ENCODE data around the gene STKLD1. TPM values are rescaled to one million over a fixed set of nuclear protein-coding genes. Genes with fewer than 3 reads are reported as not detected.

The STKLD1 gene
- polyA plus RNA-seq, 2 of the 4 experiments (the other 2 are of a cell fraction) = 1.1 to 1.2 TPM

DNA sequence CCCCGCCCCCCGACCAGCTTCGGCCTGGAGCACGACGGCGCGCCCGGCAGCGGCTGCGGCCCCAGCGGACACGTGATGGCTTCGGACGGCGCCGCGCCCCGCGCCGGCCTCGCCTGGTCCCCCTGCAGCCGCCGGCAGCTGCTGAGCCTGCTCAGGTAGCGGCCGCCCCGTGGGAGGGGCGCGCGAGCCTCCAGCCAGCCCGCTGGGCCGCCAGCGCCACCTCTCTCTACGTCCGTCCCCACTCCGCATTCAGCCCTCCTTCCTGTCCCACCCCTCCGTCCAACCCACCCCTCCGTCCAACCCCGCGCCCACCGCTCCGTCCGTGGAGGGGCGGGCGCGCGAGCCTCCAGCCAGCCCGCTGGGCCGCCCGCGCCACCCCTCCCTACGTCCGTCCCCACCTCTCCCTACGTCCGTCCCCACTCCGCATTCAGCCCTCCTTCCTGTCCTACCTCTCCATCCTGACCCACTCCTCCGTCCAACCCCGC is 52.5 kb downstream of the STKLD1 start:
- ATAC-seq (peak; percentile 79 to 83), DNase-seq (ENCODE audit: low read depth in 1 of 2, low spot score in 1 of 2) (peak; percentile 46 to 49), FAIRE-seq (no peak)
- Histone ChIP-seq H3K9me3 (no peaks in the 10 kb centered on the region), H3K27ac (peak overlapping the region; percentile 24 to 82; a peak in 5 of 6 replicates), H3K4me3 (peak overlapping the region; percentile 46), H3K4me2 (peak overlapping the region; percentile 89), H3K4me1 (peaks cover 6% of the 10 kb centered on the region; the same call in 1 of the 3 replicates)
- WGBS (ENCODE audit: missing lambda C conversion rate) = 4% methylated on average over 15 of the region's 57 CpGs
- TF ChIP-seq, protein P1, sequence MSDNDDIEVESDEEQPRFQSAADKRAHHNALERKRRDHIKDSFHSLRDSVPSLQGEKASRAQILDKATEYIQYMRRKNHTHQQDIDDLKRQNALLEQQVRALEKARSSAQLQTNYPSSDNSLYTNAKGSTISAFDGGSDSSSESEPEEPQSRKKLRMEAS (IDR thresholded peaks at IDR 0.05) = peak; percentile 27; the same call in 1 of the 2 replicates
- TF ChIP-seq RAD21 (conservative IDR thresholded peaks at IDR 0.05 in 1 of 2, IDR thresholded peaks at IDR 0.05 in 1 of 2) = no peak
- ChIA-PET POLR2A (no interaction called here), CTCF (interaction anchor here (0.6 to 2.3 kb wide), 5 partner anchors 9 to 58 kb away, joined by 3 to 9 read pairs (median 5); no protein-coding TSS in a partner anchor)

DNA sequence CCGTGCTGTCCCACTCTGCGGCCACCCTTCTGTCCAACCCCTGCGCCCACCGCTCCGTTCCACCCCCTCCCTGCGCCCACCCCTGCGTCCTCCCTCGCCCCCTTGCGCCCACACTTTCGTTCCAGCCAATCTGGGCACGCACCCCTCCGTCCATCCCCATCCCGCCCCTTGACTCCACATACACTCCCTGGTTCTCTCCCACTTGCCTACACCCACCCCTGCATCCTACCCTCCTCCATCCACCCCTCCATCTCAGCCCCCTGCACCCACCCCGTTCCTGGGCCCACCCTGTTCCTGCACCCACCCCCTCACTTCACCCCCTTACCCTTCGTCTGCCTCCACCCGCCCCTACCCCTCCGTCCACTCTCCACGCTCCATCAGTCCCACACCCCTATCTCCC is 53.0 kb downstream of the STKLD1 start:
- Histone ChIP-seq H3K27ac (peak overlapping the region in 1 of 2 experiments; percentile 82; a peak in 4 of 6 replicates), H3K9me3 (no peaks in the 10 kb centered on the region), H3K4me3 (peak overlapping the region; percentile 46), H3K4me2 (peak overlapping the region; percentile 89), H3K4me1 (peaks cover 6% of the 10 kb centered on the region; the same call in 1 of the 3 replicates)
- ATAC-seq (peak; percentile 6 to 11; a peak in 5 of 6 replicates), FAIRE-seq (no peak), DNase-seq (ENCODE audit: low read depth in 1 of 2, low spot score in 1 of 2) (no peak)
- CTCF ChIA-PET = interaction anchor here (1.5 to 2.3 kb wide), 3 partner anchors 9 to 15 kb away, joined by 3 to 9 read pairs (median 5); no protein-coding TSS in a partner anchor
- WGBS (ENCODE audit: missing lambda C conversion rate) = 60% methylated on average over 2 of the region's 18 CpGs
- POLR2A ChIA-PET = no interaction called here
- TF ChIP-seq HOXB5 (CRISPR knock-in tag; IDR thresholded peaks at IDR 0.05) (no peak), JUN (IDR thresholded peaks at IDR 0.05) (no peak), FOSL2 (IDR thresholded peaks at IDR 0.05) (no peak), FOSL2 (CRISPR knock-in tag; IDR thresholded peaks at IDR 0.05) (no peak), CEBPB (IDR thresholded peaks at IDR 0.05) (no peak), SMC3 (IDR thresholded peaks at IDR 0.05) (no peak), HEYL (CRISPR knock-in tag; IDR thresholded peaks at IDR 0.05) (no peak), NFE2L2 (conservative IDR thresholded peaks at IDR 0.05; ENCODE audit: low read length) (no peak), TP53 (CRISPR knock-in tag; IDR thresholded peaks at IDR 0.05) (no peak)
- TF ChIP-seq, protein P2, sequence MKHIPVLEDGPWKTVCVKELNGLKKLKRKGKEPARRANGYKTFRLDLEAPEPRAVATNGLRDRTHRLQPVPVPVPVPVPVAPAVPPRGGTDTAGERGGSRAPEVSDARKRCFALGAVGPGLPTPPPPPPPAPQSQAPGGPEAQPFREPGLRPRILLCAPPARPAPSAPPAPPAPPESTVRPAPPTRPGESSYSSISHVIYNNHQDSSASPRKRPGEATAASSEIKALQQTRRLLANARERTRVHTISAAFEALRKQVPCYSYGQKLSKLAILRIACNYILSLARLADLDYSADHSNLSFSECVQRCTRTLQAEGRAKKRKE (CRISPR knock-in tag; IDR thresholded peaks at IDR 0.05; ENCODE audit: low read depth) = no peak
- TF ChIP-seq, protein P3, sequence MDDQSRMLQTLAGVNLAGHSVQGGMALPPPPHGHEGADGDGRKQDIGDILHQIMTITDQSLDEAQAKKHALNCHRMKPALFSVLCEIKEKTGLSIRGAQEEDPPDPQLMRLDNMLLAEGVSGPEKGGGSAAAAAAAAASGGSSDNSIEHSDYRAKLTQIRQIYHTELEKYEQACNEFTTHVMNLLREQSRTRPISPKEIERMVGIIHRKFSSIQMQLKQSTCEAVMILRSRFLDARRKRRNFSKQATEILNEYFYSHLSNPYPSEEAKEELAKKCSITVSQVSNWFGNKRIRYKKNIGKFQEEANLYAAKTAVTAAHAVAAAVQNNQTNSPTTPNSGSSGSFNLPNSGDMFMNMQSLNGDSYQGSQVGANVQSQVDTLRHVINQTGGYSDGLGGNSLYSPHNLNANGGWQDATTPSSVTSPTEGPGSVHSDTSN (IDR thresholded peaks at IDR 0.05) = no peak
- TF ChIP-seq, protein P4, sequence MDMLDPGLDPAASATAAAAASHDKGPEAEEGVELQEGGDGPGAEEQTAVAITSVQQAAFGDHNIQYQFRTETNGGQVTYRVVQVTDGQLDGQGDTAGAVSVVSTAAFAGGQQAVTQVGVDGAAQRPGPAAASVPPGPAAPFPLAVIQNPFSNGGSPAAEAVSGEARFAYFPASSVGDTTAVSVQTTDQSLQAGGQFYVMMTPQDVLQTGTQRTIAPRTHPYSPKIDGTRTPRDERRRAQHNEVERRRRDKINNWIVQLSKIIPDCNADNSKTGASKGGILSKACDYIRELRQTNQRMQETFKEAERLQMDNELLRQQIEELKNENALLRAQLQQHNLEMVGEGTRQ (IDR thresholded peaks at IDR 0.05) = no peak

DNA sequence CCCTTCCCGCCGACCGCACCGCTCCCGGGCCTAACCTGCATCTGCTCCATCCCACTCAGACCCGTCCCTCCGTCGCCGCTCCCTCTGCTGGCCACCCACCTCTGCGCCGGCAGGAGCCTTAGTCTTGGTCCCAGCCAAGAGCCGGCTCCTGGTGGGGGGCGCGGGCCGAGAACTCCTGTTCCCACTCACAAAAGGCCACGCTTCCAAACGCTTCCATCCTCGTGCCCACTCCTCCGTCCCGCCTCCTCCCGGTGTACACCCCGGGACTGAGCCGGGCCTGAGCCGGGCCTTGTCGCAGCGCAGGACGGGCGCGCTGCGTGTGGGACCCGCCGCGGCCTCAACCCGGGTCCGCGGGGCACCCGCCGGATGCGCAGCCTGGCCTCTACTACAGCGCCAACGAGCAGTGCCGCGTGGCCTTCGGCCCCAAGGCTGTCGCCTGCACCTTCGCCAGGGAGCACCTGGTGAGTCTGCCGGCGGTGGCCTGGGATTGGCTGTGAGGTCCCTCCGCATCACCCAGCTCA is 53.5 kb downstream of the STKLD1 start:
- peaks cover 6% of the 10 kb centered on the region; the same call in 1 of the 3 replicates for H3K4me1 ChIP-seq
- no peak overlapping the region for H3K27ac ChIP-seq
- DNase-seq (ENCODE audit: low read depth in 1 of 2, low spot score in 1 of 2) = peak; percentile 60 to 88
- FAIRE-seq = no peak
- ATAC-seq = peak; percentile 68 to 87; a peak in 5 of 6 replicates
- TF ChIP-seq RAD21 (conservative IDR thresholded peaks at IDR 0.05 in 1 of 2, IDR thresholded peaks at IDR 0.05 in 1 of 2) = peak in 1 of 2 experiments; percentile 17; a peak in 1 of 5 replicates
- TF ChIP-seq, protein P5, sequence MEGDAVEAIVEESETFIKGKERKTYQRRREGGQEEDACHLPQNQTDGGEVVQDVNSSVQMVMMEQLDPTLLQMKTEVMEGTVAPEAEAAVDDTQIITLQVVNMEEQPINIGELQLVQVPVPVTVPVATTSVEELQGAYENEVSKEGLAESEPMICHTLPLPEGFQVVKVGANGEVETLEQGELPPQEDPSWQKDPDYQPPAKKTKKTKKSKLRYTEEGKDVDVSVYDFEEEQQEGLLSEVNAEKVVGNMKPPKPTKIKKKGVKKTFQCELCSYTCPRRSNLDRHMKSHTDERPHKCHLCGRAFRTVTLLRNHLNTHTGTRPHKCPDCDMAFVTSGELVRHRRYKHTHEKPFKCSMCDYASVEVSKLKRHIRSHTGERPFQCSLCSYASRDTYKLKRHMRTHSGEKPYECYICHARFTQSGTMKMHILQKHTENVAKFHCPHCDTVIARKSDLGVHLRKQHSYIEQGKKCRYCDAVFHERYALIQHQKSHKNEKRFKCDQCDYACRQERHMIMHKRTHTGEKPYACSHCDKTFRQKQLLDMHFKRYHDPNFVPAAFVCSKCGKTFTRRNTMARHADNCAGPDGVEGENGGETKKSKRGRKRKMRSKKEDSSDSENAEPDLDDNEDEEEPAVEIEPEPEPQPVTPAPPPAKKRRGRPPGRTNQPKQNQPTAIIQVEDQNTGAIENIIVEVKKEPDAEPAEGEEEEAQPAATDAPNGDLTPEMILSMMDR (IDR thresholded peaks at IDR 0.05) = peak; percentile 19; the same call in 2 of the 3 replicates
- TF ChIP-seq RNF2 (IDR thresholded peaks at IDR 0.05; ENCODE audit: borderline replicate concordance, low read depth) = no peak
- peak overlapping the region; percentile 89 for H3K4me2 ChIP-seq
- ChIA-PET CTCF (interaction anchor here (0.7 to 2.9 kb wide), 8 partner anchors 10 to 164 kb away, joined by 3 to 13 read pairs (median 4); no protein-coding TSS in a partner anchor), POLR2A (no interaction called here)
- 66% methylated on average over 23 of the region's 49 CpGs for WGBS (ENCODE audit: missing lambda C conversion rate)
- no peak overlapping the region for H3K4me3 ChIP-seq
- H3K9me3 ChIP-seq = no peaks in the 10 kb centered on the region

Measured in A549 (cell line).